DOHH2 (cell line): Measurements from ENCODE around the gene FLT3LG.

ENCODE experiments used
- H3F3A ChIP-seq: fragments of 200-600 bp; sonication (generic), shearing (Covaris generic); 2 replicates; pipeline ENCODE4 v1.6.0; 2016; ENCODE audit warnings: antibody characterized with exemption, mild to moderate bottlenecking; ENCODE audit not compliant: control insufficient read depth, insufficient read depth
- H3K27ac ChIP-seq: fragments of 200-600 bp; sonication (generic); 2 replicates; pipeline ENCODE4 v1.5.1; 2014; ENCODE audit warnings: low read depth, mild to moderate bottlenecking, low read length, moderate library complexity
- H3K27me3 ChIP-seq: fragments of 200-600 bp; sonication (generic); 2 replicates; pipeline ENCODE4 v1.6.1; 2014; ENCODE audit warnings: mild to moderate bottlenecking, low read length, mixed read lengths; ENCODE audit not compliant: control insufficient read depth
- H3K36me3 ChIP-seq: fragments of 200-600 bp; sonication (generic); 2 replicates; pipeline ENCODE4 v1.6.1; 2014; ENCODE audit warnings: mild to moderate bottlenecking, low read length, moderate library complexity, mixed read lengths; ENCODE audit not compliant: control insufficient read depth
- H3K4me1 ChIP-seq: fragments of 200-600 bp; sonication (generic); 2 replicates; pipeline ENCODE4 v1.6.1; 2014; ENCODE audit warnings: mild to moderate bottlenecking, low read length, mixed read lengths; ENCODE audit not compliant: control insufficient read depth
- H3K4me2 ChIP-seq: fragments of 200-600 bp; sonication (generic); 2 replicates; pipeline ENCODE4 v1.6.0; 2014; ENCODE audit warnings: mild to moderate bottlenecking, low read length, moderate library complexity
- H3K4me3 ChIP-seq: fragments of 200-600 bp; sonication (generic); 2 replicates; pipeline ENCODE4 v1.5.1; 2014; ENCODE audit warnings: mild to moderate bottlenecking, low read length, mixed read lengths
- H3K79me2 ChIP-seq: fragments of 200-600 bp; sonication (generic); 2 replicates; pipeline ENCODE4 v1.6.1; 2014; ENCODE audit warnings: mild to moderate bottlenecking, low read length, mixed read lengths; ENCODE audit not compliant: control insufficient read depth
- H3K9me2 ChIP-seq: fragments of 200-600 bp; sonication (generic); replicated peaks from 2 replicates; pipeline ENCODE4 v1.6.1; 2014; ENCODE audit warnings: mild to moderate bottlenecking, low read length, mixed read lengths; ENCODE audit not compliant: control insufficient read depth
- H3K9me3 ChIP-seq: fragments of 200-600 bp; sonication (generic); 2 replicates; pipeline ENCODE4 v1.6.1; 2014; ENCODE audit warnings: antibody characterized with exemption, low read length, mixed read lengths; ENCODE audit not compliant: control insufficient read depth, insufficient read depth
- H4K20me1 ChIP-seq: fragments of 200-600 bp; sonication (generic); 2 replicates; pipeline ENCODE4 v1.6.0; 2014; ENCODE audit warnings: low read depth, mild to moderate bottlenecking, antibody characterized with exemption, low read length, moderate library complexity; ENCODE audit not compliant: control insufficient read depth, insufficient read depth
- EZH2phosphoT487 ChIP-seq: fragments of 200-600 bp; sonication (generic); IDR thresholded peaks from 2 replicates; pipeline ENCODE4 v1.6.1; 2017; ENCODE audit warnings: borderline replicate concordance, mild to moderate bottlenecking, antibody characterized with exemption, low read length, moderate library complexity, mixed read lengths
- TF ChIP-seq, protein P1 (sequence below): fragments of 200-600 bp; sonication (generic); IDR thresholded peaks from one replicate; pipeline ENCODE4 v1.5.1; 2014; ENCODE audit warnings: antibody characterized with exemption, mild to moderate bottlenecking, low read depth, low read length; ENCODE audit not compliant: poor library complexity, severe bottlenecking

The FLT3LG gene

DNA sequence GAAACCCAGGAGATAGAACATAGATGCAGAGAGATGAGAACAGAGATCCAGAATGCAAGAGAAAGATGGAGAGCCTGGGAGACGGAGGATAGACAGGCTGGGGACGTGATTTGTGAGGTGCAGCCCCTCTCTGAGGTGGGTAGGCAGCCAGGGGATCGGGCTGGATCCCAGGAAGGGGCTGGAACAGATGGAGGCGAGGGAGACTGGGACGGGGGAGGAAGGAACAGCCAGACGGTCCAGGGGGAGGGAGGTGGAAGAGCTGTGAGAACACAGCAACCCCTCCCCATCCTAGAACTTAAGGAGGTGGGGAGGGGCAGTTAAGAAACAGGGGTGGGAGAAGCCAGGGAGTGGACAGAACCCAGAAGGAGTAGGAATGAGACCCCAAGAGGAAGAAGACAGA lies 35.8 kb upstream of the FLT3LG start:
- H4K20me1 ChIP-seq: no peaks in the 10 kb centered on the region
- no peaks in the 10 kb centered on the region for H3K79me2 ChIP-seq
- H3K36me3 ChIP-seq: no peaks in the 10 kb centered on the region
- no peaks in the 10 kb centered on the region for H3F3A ChIP-seq
- peaks cover 21% of the 10 kb centered on the region for H3K4me1 ChIP-seq
- H3K4me2 ChIP-seq: no peak overlapping the region
- H3K9me2 ChIP-seq: no peaks in the 10 kb centered on the region
- TF ChIP-seq EZH2phosphoT487: no peak
- TF ChIP-seq, protein P1, sequence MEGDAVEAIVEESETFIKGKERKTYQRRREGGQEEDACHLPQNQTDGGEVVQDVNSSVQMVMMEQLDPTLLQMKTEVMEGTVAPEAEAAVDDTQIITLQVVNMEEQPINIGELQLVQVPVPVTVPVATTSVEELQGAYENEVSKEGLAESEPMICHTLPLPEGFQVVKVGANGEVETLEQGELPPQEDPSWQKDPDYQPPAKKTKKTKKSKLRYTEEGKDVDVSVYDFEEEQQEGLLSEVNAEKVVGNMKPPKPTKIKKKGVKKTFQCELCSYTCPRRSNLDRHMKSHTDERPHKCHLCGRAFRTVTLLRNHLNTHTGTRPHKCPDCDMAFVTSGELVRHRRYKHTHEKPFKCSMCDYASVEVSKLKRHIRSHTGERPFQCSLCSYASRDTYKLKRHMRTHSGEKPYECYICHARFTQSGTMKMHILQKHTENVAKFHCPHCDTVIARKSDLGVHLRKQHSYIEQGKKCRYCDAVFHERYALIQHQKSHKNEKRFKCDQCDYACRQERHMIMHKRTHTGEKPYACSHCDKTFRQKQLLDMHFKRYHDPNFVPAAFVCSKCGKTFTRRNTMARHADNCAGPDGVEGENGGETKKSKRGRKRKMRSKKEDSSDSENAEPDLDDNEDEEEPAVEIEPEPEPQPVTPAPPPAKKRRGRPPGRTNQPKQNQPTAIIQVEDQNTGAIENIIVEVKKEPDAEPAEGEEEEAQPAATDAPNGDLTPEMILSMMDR: no peak
- no peaks in the 10 kb centered on the region for H3K9me3 ChIP-seq
- no peak overlapping the region for H3K27ac ChIP-seq
- peaks cover 56% of the 10 kb centered on the region for H3K27me3 ChIP-seq
- H3K4me3 ChIP-seq: no peak overlapping the region

DNA sequence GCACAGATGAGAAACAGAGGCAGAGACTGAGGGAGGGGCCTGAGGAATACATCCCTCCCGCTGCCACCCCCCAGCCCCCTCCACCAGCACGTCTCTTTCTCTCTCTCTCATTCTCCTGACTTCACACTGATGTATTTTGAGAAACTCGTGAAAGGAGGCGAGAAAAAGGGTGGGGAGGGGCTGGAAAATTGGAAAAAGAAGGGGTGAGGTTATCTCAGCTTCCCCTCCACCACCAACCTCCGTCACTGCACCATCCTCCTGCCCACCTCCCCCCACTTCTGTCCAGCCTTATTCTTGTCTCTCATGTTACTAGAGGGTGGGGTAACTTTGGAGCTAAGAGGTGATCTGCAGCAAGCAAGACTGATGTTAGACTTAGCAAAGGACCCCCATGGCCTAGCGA lies 34.2 kb upstream of the FLT3LG start:
- TF ChIP-seq EZH2phosphoT487: no peak
- TF ChIP-seq, protein P1: no peak
- H3F3A ChIP-seq: peaks cover 3% of the 10 kb centered on the region
- no peaks in the 10 kb centered on the region for H3K79me2 ChIP-seq
- H3K36me3 ChIP-seq: no peaks in the 10 kb centered on the region
- H3K27ac ChIP-seq: no peak overlapping the region
- H3K4me2 ChIP-seq: no peak overlapping the region
- no peaks in the 10 kb centered on the region for H4K20me1 ChIP-seq
- H3K4me1 ChIP-seq: peaks cover 28% of the 10 kb centered on the region
- no peaks in the 10 kb centered on the region for H3K9me2 ChIP-seq
- peaks cover 56% of the 10 kb centered on the region for H3K27me3 ChIP-seq
- H3K9me3 ChIP-seq: no peaks in the 10 kb centered on the region
- H3K4me3 ChIP-seq: no peak overlapping the region

DNA sequence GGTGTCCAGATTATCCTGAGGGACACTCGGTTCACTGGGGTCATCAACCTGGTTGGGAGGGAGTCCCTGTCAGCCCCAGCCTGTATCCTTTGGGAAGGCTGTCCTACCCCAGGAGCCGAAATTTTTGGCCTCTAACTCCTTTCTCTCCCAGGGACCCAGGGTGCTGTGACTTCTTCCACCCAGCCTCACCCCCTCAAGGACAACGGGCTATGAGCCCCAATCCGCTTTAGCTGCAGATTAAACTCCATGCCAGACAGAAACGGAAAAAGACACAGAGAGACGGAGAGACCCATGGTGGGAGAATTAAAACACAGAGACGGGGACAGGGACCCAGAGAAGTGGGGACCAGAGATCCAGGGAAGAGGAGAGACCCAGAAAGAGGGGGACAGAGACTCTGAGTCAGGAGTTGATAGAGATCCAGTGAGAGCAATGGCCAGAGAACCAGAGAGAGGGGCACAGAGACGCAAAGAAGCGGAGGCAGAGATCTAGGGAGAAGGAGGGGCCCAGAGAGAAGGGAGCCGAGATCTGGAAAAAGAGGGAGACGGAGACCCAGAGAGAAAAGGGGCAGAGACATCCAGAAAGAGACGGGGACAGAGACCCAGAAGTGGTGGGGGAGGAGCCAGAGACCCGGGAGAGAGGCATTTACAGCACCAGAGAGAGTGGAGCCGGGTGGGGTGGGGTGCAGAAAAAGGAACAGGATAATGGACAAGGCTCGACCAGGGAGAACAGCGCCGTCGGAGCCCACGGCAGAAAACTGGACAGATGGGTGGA lies 33.4 kb upstream of the FLT3LG start:
- no peaks in the 10 kb centered on the region for H3K36me3 ChIP-seq
- no peaks in the 10 kb centered on the region for H3K79me2 ChIP-seq
- peaks cover 28% of the 10 kb centered on the region for H3K4me1 ChIP-seq
- TF ChIP-seq EZH2phosphoT487: peak; percentile 70; the same call in 1 of the 2 replicates
- TF ChIP-seq, protein P1: no peak
- no peak overlapping the region for H3K4me2 ChIP-seq
- H3K9me3 ChIP-seq: no peaks in the 10 kb centered on the region
- peaks cover 56% of the 10 kb centered on the region for H3K27me3 ChIP-seq
- H3K27ac ChIP-seq: no peak overlapping the region
- peaks cover 9% of the 10 kb centered on the region for H3F3A ChIP-seq
- H3K9me2 ChIP-seq: no peaks in the 10 kb centered on the region
- no peaks in the 10 kb centered on the region for H4K20me1 ChIP-seq
- H3K4me3 ChIP-seq: no peak overlapping the region
